Left ventricle myocardium superior (tissue), 1 donor: ENCODE results near the gene SPG21. TPM values are rescaled to one million over a fixed set of nuclear protein-coding genes. Genes with fewer than 3 reads are reported as not detected.
"Not testable (repeated sequence)": the region's sequence is repeated elsewhere in the genome, so short reads cannot be mapped to it uniquely, and the experiment has no call there.

Experiments used
- ATAC-seq: fragments of 200-7000 bp; cut with Tn5 transposase; one replicate; pipeline ENCODE4 v1.9.1; 2020; ENCODE audit warnings: mild to moderate bottlenecking, moderate library complexity
- DNase-seq: peaks from one replicate; pipeline ENCODE4 v3.0.0-alpha.2; 2020
- intact Hi-C: fragments of 100-400 bp; cut with micrococcal nuclease; formaldehyde crosslinking; loops from one replicate; pipeline ENCODE4 v1.11.0; 2022
- long read RNA-seq: library from polyadenylated mRNA; unstranded; transcript quantifications from one replicate; pipeline ENCODE4 v2.0.0, GENCODE V29; 2021
- total RNA-seq: library from RNA; stranded (reverse); fragmentation: NEBNext Ultra II Directional; extraction: Animal tissue kit (Norgen Biotek cat#: 25700); gene quantifications from one replicate; pipeline ENCODE4 v1.2.1, GENCODE V29; 2021
- donor health status: DM: no; HTN: yes; CAD: no; lungs with severe emphysema.

SPG21 gene, protein sequence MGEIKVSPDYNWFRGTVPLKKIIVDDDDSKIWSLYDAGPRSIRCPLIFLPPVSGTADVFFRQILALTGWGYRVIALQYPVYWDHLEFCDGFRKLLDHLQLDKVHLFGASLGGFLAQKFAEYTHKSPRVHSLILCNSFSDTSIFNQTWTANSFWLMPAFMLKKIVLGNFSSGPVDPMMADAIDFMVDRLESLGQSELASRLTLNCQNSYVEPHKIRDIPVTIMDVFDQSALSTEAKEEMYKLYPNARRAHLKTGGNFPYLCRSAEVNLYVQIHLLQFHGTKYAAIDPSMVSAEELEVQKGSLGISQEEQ
- total RNA-seq = 47.8 TPM
- long read RNA-seq, transcript SPG21-201 (9 exons, 1,822 nt) = major isoform, 79 of 90 reads
- long read RNA-seq, partial matches to known transcripts = 1 of 90 reads
- long read RNA-seq, other reads (novel, unspliced or antisense) = 9 of 90 reads

DNA sequence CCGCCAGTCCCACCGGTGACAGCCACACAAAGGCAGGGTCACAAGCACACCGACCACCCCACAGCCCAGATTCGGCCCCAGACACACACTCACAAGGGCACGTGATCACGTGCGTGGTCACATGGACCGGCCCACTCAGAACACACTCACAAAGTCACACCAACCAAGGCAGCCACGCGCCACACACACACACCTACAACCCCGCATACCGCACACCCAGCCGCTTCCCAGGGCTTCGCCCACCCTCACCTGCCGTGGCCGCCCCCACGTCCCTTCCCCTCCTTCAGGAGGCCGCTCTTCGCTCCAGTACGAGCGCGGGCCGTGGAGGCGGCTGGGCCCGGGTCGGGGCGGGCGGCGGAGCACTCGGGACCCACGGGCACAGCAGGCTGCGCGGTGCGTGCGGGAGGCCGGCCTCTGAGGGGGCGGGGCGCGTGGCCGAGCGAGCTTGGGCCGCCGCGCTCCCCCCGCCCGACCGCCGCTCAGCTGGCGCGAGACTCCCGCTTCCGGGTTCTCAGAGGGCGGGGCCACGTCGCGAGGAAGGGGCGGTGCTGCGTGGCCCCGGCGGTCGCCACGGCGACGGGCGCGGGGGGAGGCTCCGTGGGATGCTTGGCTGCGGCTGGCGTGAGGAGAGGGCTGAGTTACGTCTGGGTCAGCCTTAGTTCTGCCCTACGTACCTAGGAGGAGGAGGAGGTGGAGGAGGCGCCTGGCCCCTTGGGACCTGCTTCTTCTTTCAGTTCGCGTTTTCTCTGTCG is at the start of gene SPG21:
TSS of gene SPG21 (minus strand) at position 499 of the 752 bp plus-strand sequence. CDS start 6,345 bp downstream, outside the sequence.
- peak; percentile 96 for ATAC-seq
- DNase-seq = peak; percentile 96
- intact Hi-C loops = no loop called here

DNA sequence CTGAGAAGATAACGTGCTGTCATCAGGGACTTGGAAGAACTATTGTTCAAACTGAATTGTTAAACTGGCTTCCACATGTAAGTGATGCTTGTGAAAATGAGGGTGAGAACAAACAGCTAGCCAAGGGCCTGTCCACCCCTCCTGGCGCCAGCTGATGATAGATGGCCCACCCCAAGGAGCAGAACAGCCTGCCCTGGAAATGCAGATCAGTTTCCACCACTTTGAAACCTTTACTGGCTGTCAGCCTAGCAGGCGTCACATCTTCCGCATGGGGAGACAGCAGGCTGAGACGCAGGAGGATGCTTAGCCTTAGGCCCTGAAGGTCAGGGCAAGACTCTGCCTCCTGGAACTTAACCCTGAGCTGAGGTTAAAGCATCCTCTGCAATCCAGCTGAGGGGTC is 49.1 kb upstream of the SPG21 start:
- intact Hi-C loops = no loop called here
- ATAC-seq (no peak), DNase-seq (no peak)

DNA sequence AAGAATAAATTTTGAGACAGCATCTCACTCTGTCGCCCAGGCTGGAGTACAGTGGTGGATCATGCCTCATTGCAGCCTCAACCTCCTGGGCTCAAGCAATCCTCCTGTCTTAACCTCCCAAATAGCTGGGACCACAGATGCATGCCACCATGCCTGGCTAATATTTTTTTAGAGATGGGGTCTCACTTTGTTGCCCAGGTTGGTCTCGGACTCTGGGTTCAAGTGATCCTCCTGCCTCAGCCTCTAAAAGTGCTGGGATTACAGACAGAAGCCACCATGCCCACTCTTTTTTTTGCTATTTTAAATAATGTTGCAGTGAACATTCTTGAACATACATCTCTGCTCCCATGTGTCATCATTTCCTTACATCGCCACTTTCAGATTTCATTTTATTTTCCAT is 48.7 kb upstream of the SPG21 start:
- no peak for ATAC-seq
- no peak for DNase-seq
- intact Hi-C loops = no loop called here

DNA sequence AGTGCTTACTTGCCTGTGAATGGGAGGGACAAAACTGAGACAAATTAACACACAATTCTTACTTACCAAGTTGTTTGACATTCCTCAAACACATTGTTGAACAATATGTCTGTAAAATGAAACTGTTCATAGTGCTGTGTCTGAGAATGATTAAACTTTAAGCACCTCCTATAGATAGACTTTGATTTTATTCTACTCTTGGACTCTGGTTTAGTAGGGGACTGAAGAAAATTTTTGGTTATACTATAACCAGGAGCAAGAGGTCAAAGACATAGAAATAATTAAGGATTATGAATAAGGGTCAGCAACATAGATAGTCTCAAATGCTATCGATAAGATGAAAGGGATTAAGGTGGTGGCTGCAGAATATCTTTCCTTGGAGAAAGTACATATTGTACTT is 47.6 kb upstream of the SPG21 start:
- ATAC-seq = no peak
- intact Hi-C loops = no loop called here
- no peak for DNase-seq

DNA sequence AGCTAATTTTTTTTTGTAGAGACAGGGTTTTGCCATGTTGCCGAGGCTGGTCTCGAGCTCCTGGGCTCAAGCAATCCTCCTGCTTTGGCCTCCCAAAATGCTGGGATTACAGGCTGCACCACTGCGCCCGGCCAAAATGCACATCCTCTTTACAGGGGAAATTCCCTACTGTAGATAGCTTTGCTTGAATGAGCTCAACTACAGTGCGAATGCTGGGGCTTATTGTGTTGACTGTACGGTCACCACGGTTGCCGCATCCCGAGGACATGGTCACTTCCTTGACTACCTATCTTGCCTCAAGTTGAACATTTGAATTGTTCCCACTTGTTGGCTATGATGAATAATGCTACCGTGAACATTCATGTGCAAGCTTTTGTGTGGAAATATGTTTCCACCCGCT is 45.0 kb upstream of the SPG21 start:
- DNase-seq (no peak), ATAC-seq (no peak)
- intact Hi-C loops = no loop called here

GRCh38 chr15:65033659-65034269 is 44.0 kb upstream of the SPG21 start:
- intact Hi-C loops = no loop called here
- no peak for ATAC-seq
- DNase-seq = no peak

DNA sequence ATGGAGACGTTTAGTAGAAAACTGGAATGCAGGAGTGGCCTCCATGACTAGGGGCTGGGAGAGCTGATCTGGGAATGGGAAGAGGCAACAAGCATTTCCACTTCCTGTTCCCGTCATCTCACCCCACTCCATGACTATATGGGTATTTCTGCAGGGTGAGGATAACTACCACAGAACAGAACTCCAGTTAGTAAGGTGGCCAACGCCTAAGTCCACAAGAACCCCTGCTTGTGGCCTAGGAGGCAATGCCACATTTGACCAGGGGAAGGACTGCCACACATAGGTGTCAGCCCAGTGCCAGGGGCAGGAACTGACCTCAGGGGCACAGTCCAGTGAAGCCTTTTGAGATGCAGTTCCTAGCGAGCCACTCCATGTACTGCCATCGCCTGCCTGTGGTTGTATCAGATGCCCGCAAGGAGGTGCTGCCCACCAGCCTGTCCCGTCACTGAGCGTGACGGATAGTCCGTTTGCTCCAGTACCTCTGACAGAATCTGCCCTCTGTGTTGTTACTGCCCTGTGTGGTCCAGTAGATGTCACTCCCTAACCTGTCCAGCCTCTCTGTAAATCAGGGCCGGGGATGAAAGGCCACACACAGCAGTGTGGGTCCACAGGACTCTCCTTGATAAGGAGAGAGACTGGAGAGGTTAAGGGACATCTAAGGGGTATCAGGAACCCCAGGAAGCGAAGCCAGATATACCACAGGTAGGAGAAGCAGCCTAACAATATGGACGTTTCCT is 43.3 kb upstream of the SPG21 start:
- intact Hi-C loops = no loop called here
- ATAC-seq (peak; percentile 69), DNase-seq (peak; percentile 70)

- DNase-seq = no peak
- ATAC-seq = no peak
- intact Hi-C loops = no loop called here
Observed at GRCh38 chr15:65029736-65030208, 40.1 kb upstream of the SPG21 start.

DNA sequence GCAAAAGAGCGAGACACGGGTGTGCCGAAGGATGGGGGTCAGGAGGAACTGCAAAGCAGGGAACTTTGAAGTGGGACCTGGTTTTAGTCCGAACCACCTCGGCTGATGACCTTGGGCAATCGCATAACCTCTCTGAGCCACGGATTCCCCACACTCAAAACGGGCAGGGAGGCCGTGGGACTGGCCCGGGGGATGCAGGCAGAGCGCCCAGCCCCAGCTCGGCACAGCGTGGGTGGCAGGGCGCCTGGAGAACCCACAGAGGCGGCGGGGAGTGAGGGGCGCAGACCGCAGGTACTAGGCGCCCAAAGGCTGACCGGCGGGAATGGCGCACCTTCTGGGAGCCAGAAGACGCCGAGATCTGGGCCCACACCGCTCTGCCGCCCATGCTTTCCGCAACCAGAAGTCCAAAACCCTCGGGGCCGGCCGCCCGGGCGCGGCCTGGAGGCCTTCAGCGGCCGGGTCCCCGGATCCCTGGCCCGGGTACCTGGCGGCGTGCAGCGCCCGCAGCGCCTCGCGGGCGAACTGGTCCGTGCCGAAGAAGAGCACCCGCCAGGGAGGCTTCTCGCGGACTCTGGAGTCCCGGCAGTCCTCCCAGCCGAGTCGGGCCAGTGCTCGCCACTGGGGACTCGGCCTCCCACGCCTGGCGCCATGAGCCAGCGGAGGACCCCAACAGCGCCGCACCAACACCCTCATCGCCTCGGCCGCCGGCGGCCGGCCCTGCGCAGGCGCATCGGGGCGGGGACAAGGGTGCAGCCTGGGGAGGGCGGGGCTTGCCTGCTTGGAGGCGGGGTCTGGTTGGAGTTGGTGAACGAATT is 39.4 kb upstream of the SPG21 start, which contains the start of gene MTFMT:
TSS of gene MTFMT (minus strand) at position 719 of the 815 bp plus-strand sequence. CDS start at position 693, 26 bp downstream.
- ATAC-seq (peak; percentile 96), DNase-seq (peak; percentile 97)
- intact Hi-C loops = no loop called here

GRCh38 chr15:65028338-65028737 is 38.6 kb upstream of the SPG21 start:
- DNase-seq (no peak), ATAC-seq (no peak)
- intact Hi-C loops = no loop called here

GRCh38 chr15:65027593-65027992 is 37.9 kb upstream of the SPG21 start:
- DNase-seq = no peak
- intact Hi-C loops = no loop called here

GRCh38 chr15:65026756-65027155 is 37.0 kb upstream of the SPG21 start:
- ATAC-seq = no peak
- intact Hi-C loops = no loop called here
- no peak for DNase-seq

More at GRCh38 chr15:65027593-65027992, 37.9 kb upstream of the SPG21 start:
- ATAC-seq = no peak

DNA sequence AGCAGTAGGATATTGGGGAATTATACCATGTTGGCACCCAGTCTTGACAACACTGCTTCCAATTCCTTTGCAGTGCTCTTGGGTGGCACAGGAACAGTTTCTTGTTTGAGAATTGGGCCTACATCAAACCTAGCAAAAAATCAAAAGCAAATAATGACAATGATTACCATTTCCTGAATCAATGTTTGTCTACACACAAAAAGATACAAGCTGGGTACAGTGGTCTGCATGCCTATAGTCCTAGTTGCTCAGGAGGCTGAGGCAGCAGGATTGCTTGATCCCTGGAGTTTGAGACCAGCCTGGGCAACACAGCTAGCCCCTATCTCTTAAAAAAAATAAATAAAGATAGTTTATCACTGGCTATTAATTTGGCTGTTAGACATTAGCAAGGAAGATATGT is 31.8 kb upstream of the SPG21 start:
- intact Hi-C loops = no loop called here
- ATAC-seq = no peak
- DNase-seq = no peak

DNA sequence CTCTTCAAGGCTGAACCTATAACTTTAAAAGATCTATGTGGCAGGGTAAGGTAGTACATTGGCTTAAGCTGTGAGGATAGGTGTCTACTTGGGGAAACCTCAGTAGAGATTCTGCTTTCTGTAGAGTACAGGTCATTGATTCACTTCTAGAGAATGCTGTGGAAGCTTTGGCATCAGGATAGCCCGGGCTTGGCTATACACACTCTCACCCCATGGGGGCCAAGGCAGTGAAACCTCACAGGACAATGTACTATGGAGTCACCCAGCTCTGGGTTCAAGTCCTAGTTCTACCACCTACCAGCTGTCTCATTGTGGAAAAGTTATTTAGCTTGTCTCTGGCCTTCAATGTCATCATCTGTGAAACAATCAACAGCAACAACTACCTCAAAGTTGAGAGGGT is 30.7 kb upstream of the SPG21 start:
- intact Hi-C loops = no loop called here
- ATAC-seq (no peak), DNase-seq (no peak)

DNA sequence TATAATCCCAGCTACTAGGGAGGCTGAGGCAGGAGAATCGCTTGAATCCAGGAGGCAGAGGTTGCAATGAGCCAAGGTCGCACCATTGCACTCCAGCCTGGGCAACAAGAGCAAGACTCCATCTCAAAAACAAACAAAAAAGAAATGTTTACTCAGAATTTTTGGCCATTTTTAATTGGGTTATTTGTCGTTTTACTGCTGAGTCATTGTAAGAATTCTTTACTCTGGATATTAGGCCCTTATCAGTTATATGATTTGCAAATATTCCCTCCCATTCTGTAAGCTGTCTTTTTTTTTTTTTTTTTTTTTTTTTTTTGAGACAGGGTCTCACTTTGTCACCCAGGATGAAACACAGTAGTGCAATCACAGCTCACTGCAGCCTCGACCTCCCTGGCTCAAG is 21.5 kb upstream of the SPG21 start:
- ATAC-seq, intact Hi-C loops, DNase-seq: not testable (repeated sequence)

- DNase-seq (no peak), ATAC-seq (no peak)
- intact Hi-C loops = no loop called here
Observed at GRCh38 chr15:65008983-65009382, 19.3 kb upstream of the SPG21 start.

DNA sequence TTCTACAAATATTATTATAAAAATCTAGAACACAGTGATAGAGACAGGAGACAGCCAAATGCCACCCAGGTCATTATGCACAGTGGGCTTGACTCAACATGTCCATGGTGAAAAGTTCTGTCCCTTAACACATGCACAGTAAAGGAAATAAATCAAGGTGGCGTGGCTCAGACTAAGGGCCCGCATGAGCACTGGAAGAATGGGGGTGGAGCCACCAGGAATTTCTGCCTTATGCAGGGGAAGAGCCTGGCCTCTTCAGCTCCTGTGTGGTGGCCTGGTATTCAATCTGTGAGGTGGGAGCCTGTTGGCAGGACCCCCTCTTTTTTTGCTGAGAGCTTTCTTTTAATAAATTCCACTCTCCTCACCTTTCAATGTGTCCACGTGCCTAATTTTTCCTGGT is 17.2 kb upstream of the SPG21 start:
- intact Hi-C loops = no loop called here
- DNase-seq (no peak), ATAC-seq (no peak)

DNA sequence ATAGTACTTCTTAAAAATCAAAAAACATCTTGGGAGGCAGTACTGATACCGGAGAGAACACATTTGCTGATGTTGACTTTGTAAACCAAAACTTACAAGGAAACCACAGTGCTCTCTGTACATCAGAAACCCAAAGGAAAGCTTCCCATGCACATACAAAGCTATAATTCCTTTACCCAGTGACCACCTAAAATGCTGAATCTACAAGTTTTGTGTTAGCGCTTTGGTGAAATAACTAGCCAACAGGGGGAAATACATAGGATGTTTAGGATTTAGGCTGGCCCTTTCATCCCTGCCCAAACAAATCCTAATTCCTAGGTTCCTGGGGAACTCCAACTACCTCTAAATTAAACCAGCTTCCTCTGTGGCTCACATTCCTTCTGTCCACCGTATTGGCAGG is 15.3 kb upstream of the SPG21 start:
- ATAC-seq (no peak), DNase-seq (no peak)
- intact Hi-C loops = no loop called here
